ENCODE results near the gene DMC1. TPM values are rescaled to one million over a fixed set of nuclear protein-coding genes. Genes with fewer than 3 reads are reported as not detected.
A peak's percentile ranks its signal among the peaks of the same experiment; 100 is the strongest.

Gene DMC1
- total and polyA plus RNA-seq, 8 donors = 1.6 to 5.8 (median 4.1) TPM

GRCh38 chr22:38519453-38520250, 50.3 kb downstream of the DMC1 start:
- intact Hi-C loops (cut with DNase I) = no loop called here
- ATAC-seq = no peak

GRCh38 chr22:38518620-38519019, 51.4 kb downstream of the DMC1 start:
- no peak overlapping the region for H3K27ac ChIP-seq
- TF ChIP-seq CTCF (IDR thresholded peaks at IDR 0.05) = no peak
- no peaks in the 10 kb centered on the region for H3K36me3 ChIP-seq
- ATAC-seq (no peak), DNase-seq (no peak)
- no peaks in the 10 kb centered on the region for H3K9me3 ChIP-seq
- intact Hi-C loops (cut with DNase I) = no loop called here
- no peak overlapping the region for H3K4me3 ChIP-seq
- H3K27me3 ChIP-seq = no peaks in the 10 kb centered on the region
- no peaks in the 10 kb centered on the region for H3K4me1 ChIP-seq

More at GRCh38 chr22:38519453-38520250, 50.3 kb downstream of the DMC1 start:
- no peaks in the 10 kb centered on the region for H3K27me3 ChIP-seq
- H3K4me3 ChIP-seq = no peak overlapping the region
- TF ChIP-seq CTCF (IDR thresholded peaks at IDR 0.05) = no peak
- H3K4me1 ChIP-seq = no peaks in the 10 kb centered on the region
- no peak overlapping the region for H3K27ac ChIP-seq
- no peaks in the 10 kb centered on the region for H3K36me3 ChIP-seq
- H3K9me3 ChIP-seq = no peaks in the 10 kb centered on the region
- no peak for DNase-seq

- Histone ChIP-seq H3K27ac (no peak overlapping the region), H3K9me3 (no peaks in the 10 kb centered on the region), H3K4me3 (no peak overlapping the region), H3K4me1 (no peaks in the 10 kb centered on the region), H3K36me3 (no peaks in the 10 kb centered on the region), H3K27me3 (no peaks in the 10 kb centered on the region)
- no peak for TF ChIP-seq CTCF (IDR thresholded peaks at IDR 0.05)
- intact Hi-C loops (cut with DNase I) = no loop called here
- DNase-seq (no peak), ATAC-seq (peak; percentile 19)
These were observed 56.9 kb downstream of the DMC1 start for GRCh38 chr22:38513063-38513462.

GRCh38 chr22:38510416-38510970, 59.5 kb downstream of the DMC1 start:
- no peak overlapping the region for H3K4me3 ChIP-seq
- H3K27me3 ChIP-seq = no peaks in the 10 kb centered on the region
- H3K27ac ChIP-seq = no peak overlapping the region
- H3K4me1 ChIP-seq = peaks cover 0 to 8% of the 10 kb centered on the region in 2 donors
- ATAC-seq (no peak), DNase-seq (no peak)
- TF ChIP-seq CTCF (IDR thresholded peaks at IDR 0.05) = no peak
- H3K9me3 ChIP-seq = no peaks in the 10 kb centered on the region
- intact Hi-C loops (cut with DNase I) = no loop called here
- no peaks in the 10 kb centered on the region for H3K36me3 ChIP-seq

- Histone ChIP-seq H3K4me1 (peaks cover 17 to 43% of the 10 kb centered on the region in 2 donors), H3K9me3 (no peaks in the 10 kb centered on the region), H3K27ac (peak within 1 kb of the TSS; percentile 99 to 100), H3K36me3 (peaks cover 0 to 26% of the 10 kb centered on the region in 2 donors), H3K27me3 (no peaks in the 10 kb centered on the region), H3K4me3 (peak within 1 kb of the TSS; percentile 73 to 78)
- TF ChIP-seq CTCF (IDR thresholded peaks at IDR 0.05) = no peak
- ATAC-seq (peak; percentile 87), DNase-seq (peak; percentile 95 to 100 (median 98))
- intact Hi-C loops (cut with DNase I) = no loop called here
These were observed 63.6 kb downstream of the DMC1 start, which contains the start of gene DDX17 for GRCh38 chr22:38506118-38506962. Gene DDX17 (minus strand): TSS chr22:38506311.
